ENCODE measurements around the gene BCL2A1.

BCL2A1 gene

GRCh38 chr15:79953951-79954444, 17.0 kb downstream of the BCL2A1 start:
- no peak overlapping the region for H3K27ac ChIP-seq
- TF ChIP-seq ZFX (IDR thresholded peaks at IDR 0.05), result no peak
- TF ChIP-seq CTCF (conservative IDR thresholded peaks at IDR 0.05), result no peak

- TF ChIP-seq CTCF (conservative IDR thresholded peaks at IDR 0.05), result no peak
- no peak overlapping the region for H3K27ac ChIP-seq
Observed at GRCh38 chr15:79952329-79952728, 18.7 kb downstream of the BCL2A1 start.

GRCh38 chr15:79950247-79950646, 20.7 kb downstream of the BCL2A1 start:
- H3K27ac ChIP-seq, result no peak overlapping the region
- TF ChIP-seq CTCF (conservative IDR thresholded peaks at IDR 0.05) (no peak), ZFX (IDR thresholded peaks at IDR 0.05) (no peak)

- H3K27ac ChIP-seq, result no peak overlapping the region
- TF ChIP-seq ZFX (IDR thresholded peaks at IDR 0.05) (no peak), CTCF (conservative IDR thresholded peaks at IDR 0.05) (no peak)
Observed at GRCh38 chr15:79948761-79949160, 22.2 kb downstream of the BCL2A1 start.

- H3K27ac ChIP-seq, result no peak overlapping the region
- TF ChIP-seq CTCF (conservative IDR thresholded peaks at IDR 0.05), result no peak
- TF ChIP-seq ZFX (IDR thresholded peaks at IDR 0.05), result no peak
Observed at GRCh38 chr15:79948095-79948695, 22.8 kb downstream of the BCL2A1 start.

GRCh38 chr15:79947009-79947408, 24.0 kb downstream of the BCL2A1 start:
- no peak overlapping the region for H3K27ac ChIP-seq
- TF ChIP-seq CTCF (conservative IDR thresholded peaks at IDR 0.05), result no peak
- TF ChIP-seq ZFX (IDR thresholded peaks at IDR 0.05), result no peak

- H3K27ac ChIP-seq, result no peak overlapping the region
- TF ChIP-seq ZFX (IDR thresholded peaks at IDR 0.05) (no peak), CTCF (conservative IDR thresholded peaks at IDR 0.05) (no peak)
Observed at GRCh38 chr15:79944622-79945021, 26.4 kb downstream of the BCL2A1 start.

Measured in C4-2B (cell line).